ENCODE results near the gene SLC22A17.
"Not testable (repeated sequence)": the region's sequence is repeated elsewhere in the genome, so short reads cannot be mapped to it uniquely, and the experiment has no call there.

- not testable (repeated sequence) for TF ChIP-seq EP300, POLR2A, CTCF (IDR thresholded peaks at IDR 0.05)
Observed at GRCh38 chr14:23400496-23401149, 47.9 kb upstream of the SLC22A17 start.

All from gastroesophageal sphincter (tissue), 3 donors.